HG03108 (cell line): ENCODE measurements around the gene NPL.

Source experiments
- ATAC-seq: cut with Tn5 transposase; IDR thresholded peaks from one replicate; pipeline ENCODE4 v1.9.1; 2021; ENCODE audit warnings: moderate library complexity; ENCODE audit not compliant: unreplicated experiment

Gene NPL

DNA sequence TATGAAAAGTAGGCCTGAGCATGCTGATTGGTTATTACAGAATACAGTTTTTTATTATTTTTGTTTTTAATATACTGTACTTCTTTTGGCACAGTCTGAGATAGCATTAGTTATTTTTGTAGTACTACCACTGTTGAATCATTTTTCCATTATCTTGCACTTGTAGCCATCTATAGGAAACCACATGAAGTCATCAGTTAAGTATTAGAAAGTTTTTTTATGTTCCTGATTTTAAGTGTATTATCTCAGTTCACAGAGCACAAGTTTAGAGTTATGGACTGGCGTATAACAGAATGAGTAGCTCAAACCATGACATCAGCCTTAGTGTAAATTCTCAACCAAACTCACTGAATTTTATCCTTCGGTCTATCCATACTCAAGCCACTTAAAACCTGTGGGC, 72.4 kb downstream of the NPL start:
- ATAC-seq, result no peak

DNA sequence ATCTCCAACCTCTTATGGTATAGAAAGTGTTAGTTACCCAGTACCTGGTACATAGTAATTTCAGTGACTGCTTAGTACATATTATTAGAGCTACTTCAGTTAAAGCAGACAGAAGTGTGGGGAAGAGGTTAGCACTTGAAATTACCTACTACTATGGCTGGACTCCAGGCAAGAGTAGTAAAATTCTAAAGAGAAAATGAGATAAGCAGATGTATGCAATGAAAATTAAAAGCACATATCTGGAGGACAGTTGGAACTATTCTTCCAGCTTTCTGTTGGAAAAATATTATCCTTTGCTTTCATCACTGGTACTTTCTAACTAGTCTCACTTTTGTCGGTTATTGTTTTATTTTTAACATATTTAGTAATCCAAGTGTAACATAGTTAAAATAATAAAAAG, 73.3 kb downstream of the NPL start:
- ATAC-seq, result no peak

DNA sequence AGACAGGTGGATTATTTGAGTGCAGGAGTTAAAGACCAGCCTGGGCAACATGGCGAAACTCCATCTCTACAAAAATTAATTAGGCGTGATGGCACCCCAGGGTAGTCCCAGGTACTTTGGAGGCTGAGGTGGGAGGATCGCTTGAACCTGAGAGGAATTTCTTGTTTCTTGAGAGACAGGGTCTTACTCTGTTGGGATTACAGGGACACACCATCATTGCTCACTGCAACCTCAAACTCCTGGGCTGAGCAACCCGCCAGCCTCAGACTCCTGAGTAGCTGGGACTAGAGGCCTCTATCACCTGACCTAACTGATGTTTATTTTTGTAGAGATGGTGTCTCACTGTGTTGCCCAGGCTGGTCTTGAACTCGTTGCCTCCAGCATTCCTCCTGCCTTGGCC, 74.4 kb downstream of the NPL start:
- no peak for ATAC-seq

DNA sequence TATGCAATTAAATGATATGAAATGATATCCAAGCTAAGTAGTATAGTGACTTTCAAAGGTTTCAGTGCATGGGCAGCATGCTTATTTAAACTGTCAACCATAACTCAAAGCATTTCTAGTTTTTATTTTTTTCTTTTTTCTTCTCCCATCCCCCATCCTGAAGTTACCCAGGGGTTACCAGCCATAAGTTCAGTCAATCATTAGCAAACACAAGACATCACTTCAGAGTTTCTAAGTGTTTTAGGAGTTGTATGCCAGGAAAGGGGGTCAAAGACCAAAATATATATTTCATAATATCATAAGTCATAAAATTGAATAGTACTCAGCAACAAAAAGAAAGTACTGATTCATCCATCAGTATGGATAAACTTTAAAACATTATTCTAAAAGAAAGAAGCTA, 78.3 kb downstream of the NPL start:
- ATAC-seq, result no peak

DNA sequence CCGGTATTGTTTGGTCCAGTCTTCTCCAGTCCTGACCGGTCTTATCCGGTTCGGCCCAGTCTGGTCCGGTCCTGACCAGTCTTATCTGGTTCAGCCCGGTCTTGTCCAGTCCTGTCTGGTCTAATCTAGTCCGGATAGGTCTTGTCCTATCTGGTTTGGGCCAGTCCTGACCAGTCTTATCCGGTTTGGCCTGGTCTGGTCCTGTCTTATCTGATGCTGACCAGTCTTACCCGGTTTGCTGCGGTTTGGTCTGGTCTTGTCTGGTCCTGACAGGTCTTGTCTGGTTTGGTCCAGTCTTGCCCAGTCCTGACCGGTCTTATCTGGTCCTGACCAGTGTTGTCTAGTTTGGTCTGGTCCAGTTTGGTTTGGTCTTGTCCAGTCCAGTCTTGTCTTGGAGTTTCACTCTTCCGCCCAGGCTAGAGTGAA, 79.7 kb downstream of the NPL start:
- no peak for ATAC-seq

DNA sequence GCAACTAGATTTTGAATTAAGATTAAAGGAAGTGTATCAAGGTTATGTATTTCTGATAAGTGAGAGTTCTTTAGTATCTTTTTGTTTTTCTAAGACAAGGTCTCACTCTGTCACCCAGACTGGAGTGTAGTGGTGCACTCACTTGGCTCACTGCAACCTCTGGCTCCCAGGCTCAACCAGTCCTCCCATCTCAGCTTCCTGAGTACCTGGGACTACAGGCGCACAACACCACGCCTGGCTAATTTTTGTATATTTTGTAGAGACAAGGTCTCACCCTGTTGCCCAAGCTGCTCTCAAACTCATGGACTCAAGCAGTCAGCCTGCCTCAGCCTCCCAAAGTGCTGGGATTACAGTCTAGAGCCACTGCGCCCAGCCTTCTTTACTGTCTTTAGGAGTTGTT, 83.3 kb downstream of the NPL start:
- no peak for ATAC-seq

DNA sequence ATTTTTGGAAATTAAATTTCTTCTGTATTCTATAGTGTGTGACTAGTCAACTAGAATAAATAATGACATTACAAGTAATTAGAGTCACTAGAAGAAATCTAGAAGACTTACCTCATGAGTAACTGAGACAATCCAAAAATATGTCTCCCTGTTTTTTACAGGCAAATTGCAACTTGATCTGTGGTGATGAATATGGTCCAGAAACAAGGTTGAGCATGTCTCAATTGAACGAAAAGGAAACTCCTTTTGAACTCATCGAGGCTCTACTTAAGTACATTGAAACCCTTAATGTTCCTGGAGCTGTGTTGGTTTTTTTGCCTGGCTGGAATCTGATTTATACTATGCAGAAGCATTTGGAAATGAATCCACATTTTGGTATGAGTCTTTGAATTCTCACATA, 86.3 kb downstream of the NPL start:
- ATAC-seq, result no peak

DNA sequence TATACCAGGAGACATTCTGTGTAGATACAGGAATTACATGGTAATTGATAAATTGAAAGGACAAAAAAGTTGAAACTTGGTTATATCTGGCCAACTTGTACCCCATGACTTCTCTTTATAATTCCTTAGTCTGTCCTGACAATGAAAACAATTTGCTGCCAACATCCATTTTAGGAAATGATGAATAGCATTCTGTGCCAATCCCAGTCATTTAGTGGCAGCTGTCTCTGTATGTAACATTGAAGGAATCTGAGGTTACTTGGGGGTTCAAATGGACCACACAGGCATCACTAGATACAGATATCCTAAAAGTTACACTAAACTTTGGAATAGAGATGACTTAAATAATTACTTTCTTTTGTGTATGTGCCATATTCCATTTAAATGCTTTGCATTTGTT, 87.8 kb downstream of the NPL start:
- no peak for ATAC-seq

DNA sequence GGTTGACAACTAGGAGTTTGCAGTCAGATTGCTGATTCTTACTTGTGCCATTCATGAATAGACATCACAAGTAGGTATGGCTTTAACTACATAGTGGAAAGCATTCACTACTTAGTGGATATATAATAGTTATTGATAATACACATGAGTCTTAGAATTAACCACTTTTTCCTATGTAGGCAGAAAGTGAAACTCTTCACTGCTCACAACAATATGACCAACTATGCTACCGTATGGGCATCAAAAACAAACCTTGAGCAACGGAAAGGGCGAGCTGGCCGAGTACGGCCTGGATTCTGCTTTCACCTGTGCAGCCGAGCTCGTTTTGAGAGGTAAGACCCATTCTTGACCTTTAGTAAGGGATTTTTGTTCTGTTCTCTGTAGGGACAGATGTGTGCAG, 88.3 kb downstream of the NPL start:
- ATAC-seq, result no peak
